ENCODE results near the gene SLC1A4.

GRCh38 chr2:64990876-64991275 is 1.7 kb downstream of the SLC1A4 start:
- TF ChIP-seq RXRA (IDR thresholded peaks at IDR 0.05; ENCODE audit: borderline replicate concordance, low read depth) (no peak), CTCF (IDR thresholded peaks at IDR 0.05) (no peak), RAD21 (IDR thresholded peaks at IDR 0.05; ENCODE audit: low read length) (no peak), RFX5 (IDR thresholded peaks at IDR 0.05; ENCODE audit: low read length) (no peak), RCOR1 (IDR thresholded peaks at IDR 0.05; ENCODE audit: low read length) (no peak)

Data from SK-N-SH (cell line).